HG03045 (cell line): ENCODE measurements around the gene ABLIM2.
A peak's percentile ranks its signal among the peaks of the same experiment; 100 is the strongest.

Experiments
- ATAC-seq: cut with Tn5 transposase; IDR thresholded peaks from one replicate; pipeline ENCODE4 v1.9.1; 2021; ENCODE audit warnings: mild to moderate bottlenecking, moderate library complexity; ENCODE audit not compliant: unreplicated experiment

ABLIM2 gene

GRCh38 chr4:8194306-8195242, 36.0 kb upstream of the ABLIM2 start:
- ATAC-seq: no peak

- ATAC-seq: peak; percentile 68
Observed at GRCh38 chr4:8192748-8193738, 34.4 kb upstream of the ABLIM2 start.

GRCh38 chr4:8191136-8191747, 32.6 kb upstream of the ABLIM2 start:
- no peak for ATAC-seq

- no peak for ATAC-seq
Observed at GRCh38 chr4:8189551-8190466, 31.2 kb upstream of the ABLIM2 start.

- ATAC-seq: no peak
Observed at GRCh38 chr4:8188743-8189550, 30.3 kb upstream of the ABLIM2 start.

GRCh38 chr4:8188085-8188484, 29.5 kb upstream of the ABLIM2 start:
- no peak for ATAC-seq

- ATAC-seq: no peak
Observed at GRCh38 chr4:8185930-8186329, 27.3 kb upstream of the ABLIM2 start.

- ATAC-seq: no peak
Observed at GRCh38 chr4:8185295-8185694, 26.7 kb upstream of the ABLIM2 start.

GRCh38 chr4:8184061-8184460, 25.4 kb upstream of the ABLIM2 start:
- no peak for ATAC-seq

GRCh38 chr4:8182858-8183725, 24.5 kb upstream of the ABLIM2 start:
- no peak for ATAC-seq

- ATAC-seq: no peak
Observed at GRCh38 chr4:8182294-8182693, 23.7 kb upstream of the ABLIM2 start.

- ATAC-seq: no peak
Observed at GRCh38 chr4:8181844-8182243, 23.2 kb upstream of the ABLIM2 start.

- ATAC-seq: no peak
Observed at GRCh38 chr4:8181119-8181518, 22.5 kb upstream of the ABLIM2 start.

GRCh38 chr4:8180310-8181093, 21.9 kb upstream of the ABLIM2 start:
- ATAC-seq: no peak

GRCh38 chr4:8179771-8180170, 21.2 kb upstream of the ABLIM2 start:
- no peak for ATAC-seq

- no peak for ATAC-seq
Observed at GRCh38 chr4:8179074-8179473, 20.5 kb upstream of the ABLIM2 start.

- no peak for ATAC-seq
Observed at GRCh38 chr4:8177956-8178355, 19.3 kb upstream of the ABLIM2 start.
